HG03280 (cell line): ENCODE results near the gene PLD4.

Source experiments
- ATAC-seq: cut with Tn5 transposase; IDR thresholded peaks from one replicate; pipeline ENCODE4 v1.9.1; 2021; ENCODE audit warnings: mild to moderate bottlenecking, moderate library complexity; ENCODE audit not compliant: unreplicated experiment

Gene PLD4

GRCh38 chr14:104927432-104927816, 2.7 kb downstream of the PLD4 start:
- no peak for ATAC-seq

GRCh38 chr14:104927901-104928300, 3.2 kb downstream of the PLD4 start:
- ATAC-seq, result no peak

GRCh38 chr14:104928391-104929133, 3.9 kb downstream of the PLD4 start:
- ATAC-seq, result no peak

- ATAC-seq, result no peak
Observed at GRCh38 chr14:104929268-104930230, 4.9 kb downstream of the PLD4 start.

- ATAC-seq, result no peak
Observed at GRCh38 chr14:104930526-104931303, 6.0 kb downstream of the PLD4 start.

- no peak for ATAC-seq
Observed at GRCh38 chr14:104931304-104931770, 6.7 kb downstream of the PLD4 start.

- ATAC-seq, result no peak
Observed at GRCh38 chr14:104931771-104932675, 7.3 kb downstream of the PLD4 start.

GRCh38 chr14:104932676-104933631, 8.3 kb downstream of the PLD4 start:
- no peak for ATAC-seq

- ATAC-seq, result no peak
Observed at GRCh38 chr14:104933746-104934733, 9.4 kb downstream of the PLD4 start.

GRCh38 chr14:104935026-104935650, 10.5 kb downstream of the PLD4 start:
- no peak for ATAC-seq

- no peak for ATAC-seq
Observed at GRCh38 chr14:104935955-104936354, 11.3 kb downstream of the PLD4 start.

- ATAC-seq, result no peak
Observed at GRCh38 chr14:104936361-104937155, 11.9 kb downstream of the PLD4 start.

- ATAC-seq, result no peak
Observed at GRCh38 chr14:104937161-104937560, 12.5 kb downstream of the PLD4 start.

GRCh38 chr14:104937694-104938365, 13.2 kb downstream of the PLD4 start:
- ATAC-seq, result no peak

- no peak for ATAC-seq
Observed at GRCh38 chr14:104938436-104938835, 13.8 kb downstream of the PLD4 start.

- ATAC-seq, result no peak
Observed at GRCh38 chr14:104938960-104939359, 14.3 kb downstream of the PLD4 start.
